Stimulated activated naive CD8-positive, alpha-beta T cell treated with anti-CD3 and anti-CD28 coated beads, Interleukin-15, Interleukin-2, amounts not matched to agents 100 ng/mL and 50 ng/mL, for 24 hours (primary cell): Measurements from ENCODE around the gene RUFY2.
"Not testable (repeated sequence)": the region's sequence is repeated elsewhere in the genome, so short reads cannot be mapped to it uniquely, and the experiment has no call there.

ENCODE experiments used
- H3K27ac Mint-ChIP-seq: one replicate; pipeline ENCODE4 v1.8.0; 2021; ENCODE audit warnings: mild to moderate bottlenecking, mixed read lengths
- H3K27me3 Mint-ChIP-seq: one replicate; pipeline ENCODE4 v1.8.0; 2021; ENCODE audit warnings: mixed read lengths
- H3K36me3 Mint-ChIP-seq: one replicate; pipeline ENCODE4 v1.8.0; 2021; ENCODE audit warnings: low read depth, mixed read lengths
- H3K4me1 Mint-ChIP-seq: one replicate; pipeline ENCODE4 v1.8.0; 2021; ENCODE audit warnings: low read depth, mixed read lengths
- H3K4me3 Mint-ChIP-seq: one replicate; pipeline ENCODE4 v1.8.0; 2021; ENCODE audit warnings: mild to moderate bottlenecking, mixed read lengths
- H3K9me3 Mint-ChIP-seq: one replicate; pipeline ENCODE4 v1.8.0; 2021; ENCODE audit warnings: mixed read lengths

RUFY2 gene, protein sequence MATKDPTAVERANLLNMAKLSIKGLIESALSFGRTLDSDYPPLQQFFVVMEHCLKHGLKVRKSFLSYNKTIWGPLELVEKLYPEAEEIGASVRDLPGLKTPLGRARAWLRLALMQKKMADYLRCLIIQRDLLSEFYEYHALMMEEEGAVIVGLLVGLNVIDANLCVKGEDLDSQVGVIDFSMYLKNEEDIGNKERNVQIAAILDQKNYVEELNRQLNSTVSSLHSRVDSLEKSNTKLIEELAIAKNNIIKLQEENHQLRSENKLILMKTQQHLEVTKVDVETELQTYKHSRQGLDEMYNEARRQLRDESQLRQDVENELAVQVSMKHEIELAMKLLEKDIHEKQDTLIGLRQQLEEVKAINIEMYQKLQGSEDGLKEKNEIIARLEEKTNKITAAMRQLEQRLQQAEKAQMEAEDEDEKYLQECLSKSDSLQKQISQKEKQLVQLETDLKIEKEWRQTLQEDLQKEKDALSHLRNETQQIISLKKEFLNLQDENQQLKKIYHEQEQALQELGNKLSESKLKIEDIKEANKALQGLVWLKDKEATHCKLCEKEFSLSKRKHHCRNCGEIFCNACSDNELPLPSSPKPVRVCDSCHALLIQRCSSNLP

DNA sequence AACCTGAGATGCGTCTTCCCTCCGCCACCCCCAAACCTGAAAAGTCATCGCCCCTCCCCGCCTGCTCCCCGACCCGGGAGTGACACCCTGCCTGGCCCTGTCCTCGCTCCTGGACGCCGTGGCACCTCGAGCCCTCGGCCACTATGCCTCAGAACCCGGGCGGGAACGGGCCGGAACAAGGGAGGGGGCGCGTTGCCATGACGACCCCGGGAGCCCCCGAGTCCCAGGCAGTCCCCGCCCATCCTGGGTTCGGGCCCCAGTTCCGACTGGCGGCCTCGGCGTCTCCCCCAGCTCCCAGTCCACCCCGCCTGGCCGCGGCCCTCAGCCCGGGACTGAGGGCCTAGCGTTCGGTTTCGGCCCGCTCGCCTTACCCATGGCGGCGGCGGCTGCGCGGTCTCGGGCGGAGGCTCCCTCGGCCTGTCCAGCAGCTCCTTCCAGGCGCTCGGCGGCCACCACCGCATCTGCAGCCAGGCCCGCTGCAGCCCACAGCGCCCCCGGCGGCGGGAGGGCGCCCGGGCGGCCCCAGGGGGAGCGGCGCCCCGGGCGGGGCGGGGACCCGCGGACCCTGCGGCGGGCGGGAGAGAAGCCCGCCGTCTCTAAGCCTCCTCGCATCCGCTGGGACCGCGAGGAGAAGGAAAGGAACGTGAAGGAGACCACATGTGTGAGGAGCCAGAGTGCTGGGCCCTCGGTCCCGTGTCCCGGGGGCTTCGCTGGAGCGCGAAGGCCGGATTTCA lies at the start of gene RUFY2:
RUFY2 (minus strand) TSS at position 463 of the 734 bp plus-strand sequence; CDS start at position 375, 88 bp downstream.
- no peaks in the 10 kb centered on the region for H3K27me3 Mint-ChIP-seq
- H3K4me1 Mint-ChIP-seq = peaks cover 23% of the 10 kb centered on the region
- no peaks in the 10 kb centered on the region for H3K9me3 Mint-ChIP-seq
- H3K4me3 Mint-ChIP-seq = peak within 1 kb of the TSS; percentile 88
- H3K36me3 Mint-ChIP-seq = no peaks in the 10 kb centered on the region
- peak within 1 kb of the TSS; percentile 85 for H3K27ac Mint-ChIP-seq

DNA sequence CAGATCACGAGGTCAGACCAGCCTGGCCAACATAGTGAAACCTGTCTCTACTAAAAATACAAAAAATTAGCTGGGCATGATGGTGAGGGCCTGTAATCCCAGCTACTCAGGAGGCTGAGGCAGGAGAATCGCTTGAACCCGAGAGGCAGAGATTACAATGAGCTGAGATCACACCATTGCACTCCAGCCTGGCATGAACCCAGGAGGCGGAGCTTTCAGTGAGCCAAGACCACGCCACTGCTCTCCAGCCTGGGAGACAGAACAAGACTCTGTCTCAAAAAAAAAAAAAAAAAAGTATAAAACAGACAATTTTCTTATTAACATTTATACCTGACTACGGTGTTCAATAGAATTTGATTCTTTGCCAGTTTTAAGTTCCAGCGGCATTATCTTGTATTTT lies 42.6 kb upstream of the RUFY2 start:
- not testable (repeated sequence) for H3K4me1 Mint-ChIP-seq, H3K27ac Mint-ChIP-seq

DNA sequence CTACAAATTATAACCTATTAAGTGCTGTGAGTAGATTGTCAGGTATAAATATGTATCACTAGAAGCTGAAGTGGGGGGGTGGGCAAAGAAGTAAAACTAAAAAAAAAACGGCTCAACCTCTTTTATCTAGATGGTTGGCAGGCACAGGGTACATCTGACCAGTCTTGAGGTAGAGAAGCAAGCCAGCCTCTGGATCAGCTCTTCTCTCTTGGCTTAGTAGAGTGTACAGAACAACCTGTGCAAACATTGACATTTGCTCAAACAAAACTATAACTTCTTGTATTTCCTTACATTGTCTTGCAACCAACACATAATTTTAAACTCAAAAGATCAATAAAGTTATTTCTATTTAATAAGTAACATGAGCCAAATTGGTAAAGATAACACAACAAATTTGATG lies 39.1 kb upstream of the RUFY2 start:
- H3K4me3 Mint-ChIP-seq = no peak overlapping the region
- no peaks in the 10 kb centered on the region for H3K4me1 Mint-ChIP-seq
- H3K27me3 Mint-ChIP-seq = no peaks in the 10 kb centered on the region
- H3K36me3 Mint-ChIP-seq = peaks cover 49% of the 10 kb centered on the region
- no peaks in the 10 kb centered on the region for H3K9me3 Mint-ChIP-seq
- no peak overlapping the region for H3K27ac Mint-ChIP-seq

More for the DNA sequence above, 42.6 kb upstream of the RUFY2 start:
- H3K9me3 Mint-ChIP-seq, H3K27me3 Mint-ChIP-seq, H3K4me3 Mint-ChIP-seq: not testable (repeated sequence)
- H3K36me3 Mint-ChIP-seq = peaks cover 54% of the 10 kb centered on the region

DNA sequence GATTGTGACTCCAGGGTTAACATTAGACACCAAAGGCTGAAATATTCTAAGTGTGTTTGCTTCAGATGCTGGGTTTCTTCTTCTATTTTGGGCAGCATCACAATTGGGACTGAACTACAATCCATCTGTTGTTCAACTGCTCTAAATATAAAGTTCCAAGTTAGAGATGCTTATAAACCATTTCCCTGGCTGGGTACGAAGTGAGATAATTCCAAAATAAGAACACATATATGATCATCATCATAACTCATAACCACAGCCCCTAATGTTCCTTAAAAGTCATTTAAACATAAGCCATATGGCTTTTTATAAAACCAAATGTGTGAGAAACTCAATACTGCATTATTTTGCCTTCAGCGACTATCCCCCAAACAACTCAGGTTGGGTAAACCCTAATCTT lies 35.9 kb upstream of the RUFY2 start:
- Mint-ChIP-seq H3K36me3 (peaks cover 39% of the 10 kb centered on the region), H3K4me1 (no peaks in the 10 kb centered on the region)

DNA sequence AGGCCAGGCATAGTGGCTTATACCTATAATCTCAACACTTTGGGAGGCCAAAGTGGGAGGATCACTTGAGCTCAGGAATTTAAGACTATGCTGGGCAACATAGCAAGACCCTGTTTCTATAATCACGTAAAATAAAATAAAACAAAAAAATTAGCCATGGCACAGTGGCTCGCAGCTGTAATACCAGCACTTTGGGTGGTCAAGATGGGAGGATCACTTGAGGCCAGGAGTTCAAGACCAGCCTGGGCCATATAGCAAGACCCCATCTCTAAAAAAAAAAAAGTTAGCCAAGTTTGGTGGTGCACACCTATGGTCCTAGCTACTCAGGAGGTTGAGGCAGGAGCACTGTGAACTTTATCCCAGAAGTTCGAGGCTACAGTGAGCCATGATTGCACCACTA lies 33.8 kb upstream of the RUFY2 start:
- Mint-ChIP-seq H3K9me3 (no peaks in the 10 kb centered on the region), H3K36me3 (peaks cover 46% of the 10 kb centered on the region), H3K4me3 (no peak overlapping the region), H3K27me3 (no peaks in the 10 kb centered on the region), H3K27ac (no peak overlapping the region), H3K4me1 (no peaks in the 10 kb centered on the region)

More for the DNA sequence above, 35.9 kb upstream of the RUFY2 start:
- H3K27ac Mint-ChIP-seq = no peak overlapping the region
- no peaks in the 10 kb centered on the region for H3K27me3 Mint-ChIP-seq
- H3K4me3 Mint-ChIP-seq = no peak overlapping the region
- no peaks in the 10 kb centered on the region for H3K9me3 Mint-ChIP-seq

DNA sequence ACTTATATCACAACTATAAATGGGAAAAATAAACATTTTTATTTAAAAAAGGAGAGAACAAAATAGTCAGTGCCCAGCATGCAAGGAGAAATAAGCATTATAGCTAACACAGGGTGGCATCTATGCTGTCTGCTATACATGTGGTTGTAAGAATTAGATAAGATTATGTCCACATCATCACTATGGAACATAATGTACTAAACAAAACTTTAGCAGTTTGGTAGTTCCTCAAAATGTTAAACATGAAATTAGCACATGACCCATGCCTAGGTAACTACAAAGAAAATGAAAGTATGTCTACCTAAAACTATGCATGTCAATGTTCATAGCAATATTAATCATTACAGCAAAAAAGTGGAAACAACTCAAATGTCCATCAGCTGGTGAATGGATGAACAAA lies 28.7 kb upstream of the RUFY2 start:
- H3K4me1 Mint-ChIP-seq = no peaks in the 10 kb centered on the region
- no peak overlapping the region for H3K27ac Mint-ChIP-seq
- H3K9me3 Mint-ChIP-seq = no peaks in the 10 kb centered on the region
- H3K36me3 Mint-ChIP-seq = peaks cover 58% of the 10 kb centered on the region
- H3K27me3 Mint-ChIP-seq = no peaks in the 10 kb centered on the region
- H3K4me3 Mint-ChIP-seq = no peak overlapping the region

DNA sequence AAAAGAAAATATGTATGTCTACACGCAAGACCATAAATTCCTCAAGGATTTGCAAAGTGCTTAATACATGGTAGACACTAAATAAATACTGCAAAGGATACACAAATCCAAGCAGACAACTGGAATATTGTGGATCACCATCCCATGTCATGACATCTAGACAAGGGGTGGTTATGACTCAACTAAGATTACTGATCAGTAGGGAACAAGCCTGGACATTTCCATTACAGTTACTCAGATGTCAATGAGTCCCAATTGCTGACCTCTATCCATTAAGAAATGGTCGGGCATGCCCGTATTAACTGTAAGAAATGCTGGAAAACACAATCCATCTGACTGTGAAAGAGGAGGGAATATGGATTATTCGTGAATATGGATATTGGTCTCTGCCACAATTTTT lies 27.6 kb upstream of the RUFY2 start:
- Mint-ChIP-seq H3K9me3 (no peaks in the 10 kb centered on the region), H3K36me3 (peaks cover 59% of the 10 kb centered on the region), H3K4me1 (no peaks in the 10 kb centered on the region), H3K4me3 (no peak overlapping the region), H3K27ac (no peak overlapping the region), H3K27me3 (no peaks in the 10 kb centered on the region)

DNA sequence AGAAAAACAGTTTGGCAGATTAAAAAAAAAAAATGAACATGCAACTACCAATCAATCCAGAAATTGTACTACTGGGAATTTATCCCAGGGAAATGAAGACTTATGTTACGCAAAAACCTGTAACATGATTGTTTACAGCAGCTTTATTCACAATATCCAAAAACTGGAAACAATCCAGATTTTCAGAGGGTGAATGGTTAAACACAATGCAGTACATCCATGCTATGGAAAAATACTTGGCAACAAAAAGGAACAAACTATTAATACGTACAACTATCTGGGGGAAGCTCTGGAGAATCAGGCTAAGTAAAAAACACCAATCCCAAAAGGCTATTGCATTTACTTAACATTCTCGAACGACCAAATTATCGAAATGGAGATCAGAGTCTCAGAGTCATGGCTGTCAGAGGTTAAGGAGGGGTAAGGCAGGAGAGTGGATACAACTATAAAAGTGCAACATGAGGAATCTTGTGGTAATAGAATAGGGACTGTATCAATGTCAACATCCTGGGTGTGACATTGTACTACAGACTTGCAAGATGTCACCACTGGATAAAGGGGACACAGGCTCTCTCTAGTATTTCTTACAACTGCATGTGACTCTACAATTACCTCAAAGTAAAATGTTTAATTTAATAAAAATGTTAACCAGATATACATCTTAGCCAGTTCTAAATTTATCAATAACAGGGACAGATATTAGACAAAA lies 21.5 kb upstream of the RUFY2 start:
- peaks cover 13% of the 10 kb centered on the region for H3K4me1 Mint-ChIP-seq
- peaks cover 47% of the 10 kb centered on the region for H3K36me3 Mint-ChIP-seq
- H3K27ac Mint-ChIP-seq = no peak overlapping the region
- no peaks in the 10 kb centered on the region for H3K9me3 Mint-ChIP-seq
- no peaks in the 10 kb centered on the region for H3K27me3 Mint-ChIP-seq
- H3K4me3 Mint-ChIP-seq = no peak overlapping the region

DNA sequence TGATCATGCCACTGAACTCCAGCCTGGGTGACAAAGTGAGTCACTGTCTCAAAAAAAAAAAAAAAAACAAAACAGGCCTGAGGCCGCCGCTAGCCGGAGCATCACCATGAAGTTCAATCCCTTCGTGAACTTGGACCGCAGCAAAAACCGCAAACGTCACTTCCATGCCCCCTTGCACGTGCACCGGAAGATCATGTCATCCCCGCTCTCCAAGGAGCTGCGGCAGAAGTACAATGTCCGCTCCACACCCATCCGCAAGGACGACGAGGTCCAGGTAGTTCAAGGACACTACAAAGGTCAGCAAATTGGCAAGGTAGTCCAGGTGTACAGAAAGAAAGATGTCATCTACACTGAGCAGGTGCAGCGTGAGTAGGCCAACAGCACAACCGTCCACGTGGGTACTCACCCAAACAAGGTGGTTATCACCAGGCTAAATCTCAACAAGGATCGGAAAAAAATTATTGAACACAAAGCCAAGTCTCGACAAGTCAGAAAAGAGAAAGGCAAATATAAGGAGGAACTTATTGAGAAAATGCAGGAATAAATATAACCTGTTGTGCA lies 17.5 kb upstream of the RUFY2 start:
- Mint-ChIP-seq H3K27me3 (no peaks in the 10 kb centered on the region), H3K9me3 (no peaks in the 10 kb centered on the region), H3K36me3 (peaks cover 46% of the 10 kb centered on the region), H3K27ac (no peak overlapping the region), H3K4me3 (no peak overlapping the region), H3K4me1 (peaks cover 18% of the 10 kb centered on the region)

DNA sequence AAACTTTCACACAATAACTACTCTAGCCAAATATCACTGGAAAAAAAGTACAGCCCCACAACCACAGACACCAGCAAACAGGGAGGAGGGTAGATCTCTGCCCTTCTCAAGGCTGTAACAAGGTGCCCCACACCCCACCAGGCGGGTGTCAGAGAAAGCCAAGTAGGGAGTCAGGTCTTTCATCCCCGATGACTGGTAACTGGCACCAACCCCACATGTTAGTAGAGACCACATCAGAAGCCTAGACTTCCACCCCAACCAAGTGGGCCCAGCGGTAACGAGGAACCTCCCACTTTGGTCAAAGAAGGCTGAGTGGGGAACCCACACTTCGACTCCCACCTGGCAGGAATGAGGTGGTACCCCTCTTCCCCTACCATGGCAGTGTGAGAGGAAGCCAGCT lies 16.4 kb upstream of the RUFY2 start:
- no peaks in the 10 kb centered on the region for H3K27me3 Mint-ChIP-seq
- H3K9me3 Mint-ChIP-seq = no peaks in the 10 kb centered on the region
- peak overlapping the region; percentile 79 for H3K27ac Mint-ChIP-seq
- peaks cover 18% of the 10 kb centered on the region for H3K4me1 Mint-ChIP-seq
- H3K4me3 Mint-ChIP-seq = peak overlapping the region; percentile 26
- peaks cover 50% of the 10 kb centered on the region for H3K36me3 Mint-ChIP-seq

DNA sequence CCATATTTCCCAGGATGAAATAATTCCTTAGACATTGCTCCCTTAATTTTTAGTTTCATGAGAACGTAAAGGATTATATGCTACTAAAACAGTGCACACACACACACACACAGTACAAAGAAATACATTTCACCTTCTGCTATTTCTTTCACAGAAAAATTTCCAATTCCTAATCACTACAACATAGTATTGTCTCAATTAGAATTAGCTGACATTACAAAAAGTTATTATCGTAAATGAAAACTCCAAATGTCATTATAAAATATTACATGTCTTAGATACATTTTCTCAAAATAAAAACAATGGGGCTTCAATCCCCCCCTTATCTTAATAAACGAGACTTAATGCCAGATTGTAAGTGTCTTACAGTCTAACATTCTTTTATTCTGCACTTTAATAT lies 12.3 kb upstream of the RUFY2 start:
- no peak overlapping the region for H3K4me3 Mint-ChIP-seq
- H3K4me1 Mint-ChIP-seq = peaks cover 13% of the 10 kb centered on the region
- H3K36me3 Mint-ChIP-seq = peaks cover 56% of the 10 kb centered on the region
- no peak overlapping the region for H3K27ac Mint-ChIP-seq
- H3K9me3 Mint-ChIP-seq = no peaks in the 10 kb centered on the region
- no peaks in the 10 kb centered on the region for H3K27me3 Mint-ChIP-seq

DNA sequence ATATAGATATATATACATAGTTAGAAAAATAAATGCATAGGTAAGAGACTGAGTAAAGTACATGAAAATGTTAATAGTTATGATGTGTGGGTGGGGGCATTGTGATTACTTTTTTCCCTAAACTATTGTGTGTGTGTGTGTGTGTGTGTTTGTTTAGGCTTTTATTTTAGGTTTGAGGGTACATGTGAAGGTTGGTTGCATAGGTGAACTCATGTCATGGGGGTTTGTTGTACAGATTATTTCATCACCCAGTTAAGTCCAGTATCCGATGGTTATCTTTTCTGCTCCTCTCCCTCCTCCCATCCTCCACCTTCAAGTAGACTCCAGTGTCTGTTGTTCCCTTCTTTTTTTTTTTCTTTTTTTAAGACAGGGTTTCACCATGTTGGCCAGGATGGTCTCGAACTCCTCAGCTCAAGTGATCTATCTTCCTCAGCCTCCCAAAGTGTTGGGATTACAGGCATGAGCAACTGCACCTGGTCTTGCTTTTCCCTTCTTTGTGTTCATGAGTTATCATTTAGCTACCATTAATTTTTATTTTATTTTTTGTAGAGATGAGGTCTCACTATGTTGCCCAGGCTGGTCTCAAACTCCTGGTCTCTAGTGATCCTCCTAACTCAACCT lies 1.9 kb upstream of the RUFY2 start:
- Mint-ChIP-seq H3K36me3 (peaks cover 5% of the 10 kb centered on the region), H3K27me3 (no peaks in the 10 kb centered on the region), H3K4me3 (no peak overlapping the region), H3K27ac (no peak overlapping the region), H3K9me3 (no peaks in the 10 kb centered on the region), H3K4me1 (peaks cover 23% of the 10 kb centered on the region)

DNA sequence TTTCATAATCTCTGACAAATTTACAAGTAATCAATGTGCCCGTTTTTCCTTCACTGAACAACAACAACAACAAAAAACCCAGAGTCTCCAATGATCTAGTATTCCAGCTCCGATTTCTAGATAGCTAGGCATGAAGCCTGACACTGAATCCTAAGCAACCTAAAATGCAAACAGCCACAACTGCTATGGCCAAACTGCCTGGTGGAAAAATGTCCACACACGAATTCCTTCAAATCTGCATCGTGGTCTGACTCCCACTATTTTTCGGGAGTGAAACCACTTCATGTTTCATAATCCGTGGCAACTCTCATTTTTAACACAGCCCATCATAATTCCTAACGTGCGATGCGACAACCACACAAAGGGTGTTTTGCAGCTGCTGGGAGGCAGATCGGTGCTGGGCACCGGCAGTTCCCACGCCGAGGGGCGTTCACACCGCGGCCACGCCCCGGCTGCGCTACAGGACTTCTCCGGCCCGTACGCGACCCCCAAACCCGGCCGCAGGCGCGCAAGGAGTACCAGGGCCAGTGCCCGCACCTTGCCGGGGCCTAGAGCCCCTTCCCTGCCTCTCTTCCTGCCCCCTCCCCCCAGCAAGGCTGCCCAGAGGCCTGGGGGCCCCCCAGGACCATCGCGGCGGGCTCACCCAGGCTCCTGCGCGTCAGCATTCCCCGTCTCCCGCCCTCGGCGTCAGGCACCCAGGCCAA lies 814 bp downstream of the RUFY2 start:
- H3K36me3 Mint-ChIP-seq = no peaks in the 10 kb centered on the region
- no peaks in the 10 kb centered on the region for H3K9me3 Mint-ChIP-seq
- H3K27ac Mint-ChIP-seq = peak overlapping the region; percentile 78
- peak overlapping the region; percentile 88 for H3K4me3 Mint-ChIP-seq
- peaks cover 23% of the 10 kb centered on the region for H3K4me1 Mint-ChIP-seq
- H3K27me3 Mint-ChIP-seq = no peaks in the 10 kb centered on the region

DNA sequence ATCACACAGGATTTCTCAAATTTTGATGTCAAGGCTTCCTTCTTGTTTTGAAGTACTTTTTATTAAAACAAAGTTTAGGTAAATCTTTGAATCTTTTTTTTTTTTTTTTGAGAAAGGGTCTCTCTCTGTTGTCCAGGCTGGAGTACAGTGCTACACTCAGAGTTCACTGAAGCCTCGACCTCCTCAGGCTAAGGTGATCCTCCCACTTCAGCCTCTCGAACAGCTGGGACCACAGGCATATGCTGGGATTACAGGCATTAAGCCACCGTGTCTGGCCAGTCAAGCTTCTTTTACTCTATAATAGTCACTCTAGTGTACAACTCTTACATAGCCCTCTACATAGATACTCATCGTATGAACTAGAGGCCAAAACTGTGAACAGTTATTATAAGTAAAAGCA lies 3.4 kb downstream of the RUFY2 start:
- Mint-ChIP-seq H3K4me1 (peaks cover 23% of the 10 kb centered on the region), H3K27me3 (no peaks in the 10 kb centered on the region), H3K4me3 (no peak overlapping the region), H3K27ac (no peak overlapping the region), H3K36me3 (no peaks in the 10 kb centered on the region), H3K9me3 (no peaks in the 10 kb centered on the region)
